ENCODE measurements around the gene NMRK1. TPM values are rescaled to one million over a fixed set of nuclear protein-coding genes. Genes with fewer than 3 reads are reported as not detected.

NMRK1 gene
- total and polyA plus RNA-seq, 2 of the 13 experiments (the other 11 are each of a cell fraction or from before 2014, with no cell fraction given), result 9.1 to 12.9 TPM

- TF ChIP-seq ZBED4 (CRISPR knock-in tag; IDR thresholded peaks at IDR 0.05; ENCODE audit: borderline replicate concordance) (no peak), ZBTB8A (CRISPR knock-in tag; IDR thresholded peaks at IDR 0.05; ENCODE audit: borderline replicate concordance, low read depth) (no peak), ZBTB7A (CRISPR knock-in tag; IDR thresholded peaks at IDR 0.05) (peak; percentile 42; the same call in 1 of the 2 replicates), ZNF614 (CRISPR knock-in tag; IDR thresholded peaks at IDR 0.05; ENCODE audit: borderline replicate concordance) (no peak), TCF7L2 (IDR thresholded peaks at IDR 0.05; ENCODE audit: low read depth, low read length) (no peak), ZZZ3 (CRISPR knock-in tag; IDR thresholded peaks at IDR 0.05; ENCODE audit: borderline replicate concordance) (no peak), SPEN (CRISPR knock-in tag; IDR thresholded peaks at IDR 0.05; ENCODE audit: low read depth) (no peak), ZFP91 (CRISPR knock-in tag; IDR thresholded peaks at IDR 0.05; ENCODE audit: borderline replicate concordance) (no peak), ZNF639 (CRISPR knock-in tag; conservative IDR thresholded peaks at IDR 0.05) (peak; percentile 14; the same call in 1 of the 2 replicates), ZFP82 (CRISPR knock-in tag; IDR thresholded peaks at IDR 0.05; ENCODE audit: borderline replicate concordance) (no peak), HMGXB4 (CRISPR knock-in tag; IDR thresholded peaks at IDR 0.05; ENCODE audit: borderline replicate concordance in 1 of 2, low read depth in 1 of 2) (no peak; a peak in 1 of 4 replicates), ZNF484 (CRISPR knock-in tag; IDR thresholded peaks at IDR 0.05; ENCODE audit: borderline replicate concordance, low read depth) (no peak), ZMYM2 (CRISPR knock-in tag; IDR thresholded peaks at IDR 0.05) (0 out of 2 replicates have a peak, but pooled peaks have one; percentile 31), MAF1 (CRISPR knock-in tag; IDR thresholded peaks at IDR 0.05; ENCODE audit: borderline replicate concordance) (no peak), ZNF234 (CRISPR knock-in tag; conservative IDR thresholded peaks at IDR 0.05) (0 out of 2 replicates have a peak, but pooled peaks have one; percentile 66), ZSCAN21 (CRISPR knock-in tag; IDR thresholded peaks at IDR 0.05; ENCODE audit: borderline replicate concordance) (no peak; the same call in none of the 2 replicates), RXRA (CRISPR knock-in tag; IDR thresholded peaks at IDR 0.05) (peak; percentile 81), NCOA2 (CRISPR knock-in tag; IDR thresholded peaks at IDR 0.05) (no peak), TP53 (CRISPR knock-in tag; conservative IDR thresholded peaks at IDR 0.05) (no peak)
These were observed 60.5 kb downstream of the NMRK1 start (continued) for GRCh38 chr9:75027187-75028107.

All from HepG2 (cell line).